Adipocyte (in vitro differentiated cells): Measurements from ENCODE around the gene AHSG.

Experiments used
- DNase-seq: peaks from one replicate; pipeline ENCODE4 v3.0.0-alpha.2; 2015; ENCODE audit warnings: low read depth
- H3K27me3 ChIP-seq: replicated peaks from 2 replicates; pipeline ENCODE4 v1.7.0; 2013; ENCODE audit warnings: mild to moderate bottlenecking, low read length, moderate library complexity; ENCODE audit not compliant: control insufficient read depth, insufficient read depth
- H3K36me3 ChIP-seq: 2 replicates; pipeline ENCODE4 v1.7.0; 2013; ENCODE audit warnings: low read length, mild to moderate bottlenecking, moderate library complexity; ENCODE audit not compliant: control insufficient read depth, insufficient read depth, severe bottlenecking
- H3K4me1 ChIP-seq: 2 replicates; pipeline ENCODE4 v1.7.0; 2013; ENCODE audit warnings: mild to moderate bottlenecking, low read length, moderate library complexity; ENCODE audit not compliant: control insufficient read depth, insufficient read depth
- H3K4me3 ChIP-seq: 2 replicates; pipeline ENCODE4 v1.7.0; 2013; ENCODE audit warnings: mild to moderate bottlenecking, low read length, moderate library complexity
- H3K9ac ChIP-seq: 2 replicates; pipeline ENCODE4 v1.7.0; 2013; ENCODE audit warnings: mild to moderate bottlenecking, low read length, moderate library complexity
- H3K9me3 ChIP-seq: 2 replicates; pipeline ENCODE4 v1.7.0; 2013; ENCODE audit warnings: mild to moderate bottlenecking, low read length, moderate library complexity; ENCODE audit not compliant: control insufficient read depth

The AHSG gene

DNA sequence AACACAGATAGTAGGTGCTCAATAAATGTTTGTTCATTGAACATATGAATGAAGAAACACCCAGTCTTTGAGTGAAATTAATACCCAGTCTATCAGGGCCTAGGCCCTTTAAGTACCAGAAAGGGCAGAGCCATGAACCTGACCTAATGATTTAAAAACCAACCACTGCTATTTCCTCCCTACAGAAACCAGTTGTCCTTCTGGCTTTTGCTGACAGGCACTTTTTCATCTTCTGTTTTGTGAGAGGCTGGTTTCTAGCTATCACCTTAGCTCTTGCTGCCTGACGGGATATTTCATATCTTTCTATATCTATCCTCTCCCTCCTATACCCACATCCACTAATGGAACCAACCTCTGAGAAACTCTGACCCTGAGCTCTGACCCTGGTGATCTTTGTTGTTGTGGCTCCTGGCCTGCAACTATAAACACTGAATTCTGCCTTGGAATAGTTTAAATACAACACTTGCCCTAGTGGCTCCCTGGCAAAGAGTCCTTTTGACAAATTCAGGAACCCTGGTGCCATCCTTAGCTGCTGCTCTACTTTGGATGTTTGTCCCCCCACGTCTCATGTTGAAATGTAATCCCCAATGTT is 4.1 kb upstream of the AHSG start:
- Histone ChIP-seq H3K36me3 (no peaks in the 10 kb centered on the region), H3K9ac (no peak overlapping the region), H3K4me3 (no peak overlapping the region), H3K4me1 (no peaks in the 10 kb centered on the region), H3K9me3 (no peaks in the 10 kb centered on the region), H3K27me3 (peaks cover 26% of the 10 kb centered on the region)
- DNase-seq = no peak

DNA sequence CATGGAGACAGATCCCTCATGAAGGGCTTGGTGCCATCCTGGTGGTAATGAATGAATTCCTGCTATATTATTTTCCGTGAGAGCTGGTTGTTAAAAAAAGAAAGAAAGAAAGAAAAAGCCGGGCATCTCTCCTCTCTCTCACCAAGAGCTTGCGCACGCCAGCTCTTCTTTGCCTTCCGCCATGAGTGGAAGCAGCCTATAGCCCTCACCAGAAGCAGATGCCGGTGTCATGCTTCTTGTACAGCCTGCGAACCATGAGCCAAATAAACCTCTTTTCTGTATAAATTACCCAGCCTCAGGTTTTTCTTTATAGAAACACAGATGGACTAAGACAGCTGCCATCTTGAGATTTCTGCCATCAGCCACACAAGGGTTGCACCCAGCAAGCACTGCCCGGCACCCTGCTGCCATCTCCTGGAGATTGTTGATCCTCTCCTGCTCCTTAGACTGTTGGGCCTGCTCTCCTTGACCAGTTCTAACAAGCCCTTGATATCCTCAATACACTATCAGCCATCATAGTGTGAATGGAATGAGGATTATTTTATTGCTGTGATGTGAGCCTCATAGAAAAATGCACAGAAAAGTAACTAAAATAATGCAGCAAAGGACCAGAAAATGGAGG is 3.5 kb upstream of the AHSG start:
- Histone ChIP-seq H3K4me3 (no peak overlapping the region), H3K27me3 (peaks cover 33% of the 10 kb centered on the region), H3K9ac (no peak overlapping the region), H3K9me3 (no peaks in the 10 kb centered on the region), H3K36me3 (no peaks in the 10 kb centered on the region), H3K4me1 (no peaks in the 10 kb centered on the region)
- no peak for DNase-seq

DNA sequence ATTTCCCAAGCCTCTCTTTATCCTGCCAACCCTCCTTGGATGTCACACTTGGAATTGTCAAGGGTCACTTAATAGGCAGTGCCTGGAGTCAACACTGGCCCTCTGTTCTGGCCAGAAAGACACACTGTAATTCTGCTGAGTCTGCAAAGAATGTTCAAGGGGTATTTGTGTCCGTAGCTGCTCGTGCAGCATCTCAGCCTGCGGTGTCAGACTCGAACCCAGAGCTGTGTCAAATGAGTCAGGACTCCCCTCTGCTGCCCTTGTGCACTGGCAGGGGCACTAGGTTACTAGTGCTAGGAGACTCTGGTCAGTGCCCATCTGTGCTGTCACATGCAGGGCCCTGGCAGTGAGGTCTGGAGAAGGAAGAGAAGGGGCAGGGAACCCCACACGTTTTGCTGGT is 795 bp upstream of the AHSG start:
- Histone ChIP-seq H3K4me1 (peaks cover 4% of the 10 kb centered on the region), H3K27me3 (peaks cover 22% of the 10 kb centered on the region), H3K9me3 (no peaks in the 10 kb centered on the region), H3K4me3 (no peak overlapping the region), H3K9ac (no peak overlapping the region), H3K36me3 (no peaks in the 10 kb centered on the region)
- DNase-seq = no peak

DNA sequence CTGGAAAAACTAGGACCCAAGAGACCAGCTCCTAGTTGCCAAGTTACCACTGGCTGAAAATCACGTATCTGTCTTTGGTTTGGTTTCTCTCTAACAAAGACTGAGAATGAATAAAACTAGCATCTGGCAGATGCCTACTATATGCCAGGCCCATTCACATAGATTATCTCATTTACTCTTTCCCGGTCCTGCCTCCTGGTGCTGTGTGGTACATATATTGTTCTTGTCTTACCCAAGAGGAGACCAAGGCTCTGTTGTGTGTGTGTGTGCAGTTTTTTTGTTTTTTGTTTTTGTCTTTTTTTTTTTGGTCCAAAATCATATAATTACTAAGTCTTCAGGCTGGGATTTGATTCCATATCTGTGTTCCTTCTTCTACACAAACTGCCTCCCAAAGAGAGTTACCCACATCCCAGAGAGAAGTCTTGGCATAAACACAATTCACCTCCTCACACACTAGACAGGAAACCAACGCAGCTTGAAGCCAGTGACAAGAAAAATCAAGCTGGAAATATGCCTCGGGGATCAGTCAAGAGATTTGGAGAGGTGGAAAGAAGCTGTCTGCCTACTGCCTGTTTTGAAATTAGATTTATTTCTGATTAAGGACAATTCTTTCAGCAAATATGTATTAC is 891 bp downstream of the AHSG start:
- Histone ChIP-seq H3K4me1 (peaks cover 4% of the 10 kb centered on the region), H3K9ac (no peak overlapping the region), H3K36me3 (no peaks in the 10 kb centered on the region)

DNA sequence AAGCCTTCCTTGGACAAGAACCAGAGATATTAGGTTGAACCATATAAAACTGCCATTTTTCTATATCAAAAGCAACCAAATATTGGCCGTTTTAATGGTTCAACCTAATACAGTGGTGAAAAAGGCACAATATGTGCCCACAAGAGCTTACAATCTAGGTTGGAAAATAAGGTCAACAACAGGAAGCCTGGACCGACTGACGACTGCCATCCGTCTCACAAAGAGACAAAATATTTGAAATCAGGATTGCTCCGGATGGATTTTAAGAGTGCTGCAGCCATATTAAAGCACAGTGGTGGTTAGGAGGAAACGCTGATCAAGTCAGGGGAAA is 1.4 kb downstream of the AHSG start:
- no peak overlapping the region for H3K9ac ChIP-seq
- peaks cover 30% of the 10 kb centered on the region for H3K27me3 ChIP-seq
- no peak for DNase-seq
- H3K4me1 ChIP-seq = peaks cover 4% of the 10 kb centered on the region
- no peaks in the 10 kb centered on the region for H3K9me3 ChIP-seq
- H3K36me3 ChIP-seq = no peaks in the 10 kb centered on the region
- H3K4me3 ChIP-seq = no peak overlapping the region

More for the DNA sequence above, 891 bp downstream of the AHSG start:
- no peak overlapping the region for H3K4me3 ChIP-seq
- no peaks in the 10 kb centered on the region for H3K9me3 ChIP-seq
- peaks cover 30% of the 10 kb centered on the region for H3K27me3 ChIP-seq
- no peak for DNase-seq

DNA sequence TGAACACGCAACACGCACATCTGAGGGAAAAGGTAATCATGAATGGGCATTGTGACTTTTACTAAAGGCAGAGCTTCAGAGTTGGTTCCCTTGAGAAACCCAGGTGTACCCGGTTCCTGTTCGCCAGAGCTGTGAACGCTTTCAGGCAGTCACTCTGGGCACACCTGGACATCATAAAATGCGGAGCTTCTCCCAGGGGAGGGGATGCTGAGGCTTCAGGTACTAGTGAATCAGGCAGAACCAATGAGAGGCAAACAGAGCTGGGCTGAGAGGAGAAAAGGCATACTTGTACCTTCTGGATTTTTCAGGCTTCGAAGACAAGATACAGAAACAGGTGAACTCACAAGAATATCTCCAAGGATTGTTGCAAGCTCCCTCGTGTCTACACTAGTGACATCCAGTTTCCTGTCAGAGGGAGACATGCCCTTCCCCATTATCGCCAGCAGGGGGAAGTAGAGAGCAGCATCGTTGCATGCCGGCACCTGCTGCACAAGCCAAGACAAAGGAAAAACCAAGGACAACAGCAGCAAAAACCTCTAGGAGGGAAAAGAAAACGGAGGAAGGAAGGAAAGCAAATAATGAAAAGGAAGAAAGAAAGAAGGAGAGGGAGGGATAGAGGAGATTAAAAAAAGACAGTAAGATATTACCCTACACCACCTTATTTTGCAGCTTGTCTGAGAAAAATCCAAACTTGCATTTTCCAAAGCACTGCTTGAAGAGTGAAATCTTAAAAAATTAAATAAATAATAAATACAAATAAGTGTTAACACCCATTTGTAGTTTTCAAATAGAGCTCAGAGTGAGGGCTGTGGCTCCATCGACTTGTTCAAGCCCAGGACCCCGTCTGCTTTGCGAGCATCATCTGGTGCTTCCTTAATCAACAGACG is 2.0 kb downstream of the AHSG start:
- no peak overlapping the region for H3K9ac ChIP-seq
- DNase-seq = peak; percentile 84
- H3K27me3 ChIP-seq = peaks cover 34% of the 10 kb centered on the region
- H3K9me3 ChIP-seq = no peaks in the 10 kb centered on the region
- H3K4me1 ChIP-seq = peaks cover 4% of the 10 kb centered on the region
- no peaks in the 10 kb centered on the region for H3K36me3 ChIP-seq
- no peak overlapping the region for H3K4me3 ChIP-seq

DNA sequence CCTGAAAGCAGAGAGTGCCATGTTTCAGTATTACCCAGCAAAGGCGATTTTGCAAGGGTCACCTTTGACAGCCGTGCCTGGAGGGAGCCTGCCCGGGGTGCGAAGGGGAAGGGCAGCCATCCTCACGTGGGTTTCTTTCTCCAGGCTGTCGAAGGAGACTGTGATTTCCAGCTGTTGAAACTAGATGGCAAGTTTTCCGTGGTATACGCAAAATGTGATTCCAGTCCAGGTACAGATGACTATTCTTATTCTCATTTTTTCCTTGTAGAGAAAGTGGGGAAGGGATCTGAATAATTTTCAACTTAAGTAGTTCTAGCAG is 3.4 kb downstream of the AHSG start:
- Histone ChIP-seq H3K9me3 (no peaks in the 10 kb centered on the region), H3K27me3 (peaks cover 44% of the 10 kb centered on the region), H3K4me3 (no peak overlapping the region), H3K9ac (no peak overlapping the region), H3K4me1 (peaks cover 4% of the 10 kb centered on the region), H3K36me3 (no peaks in the 10 kb centered on the region)
- DNase-seq = no peak

DNA sequence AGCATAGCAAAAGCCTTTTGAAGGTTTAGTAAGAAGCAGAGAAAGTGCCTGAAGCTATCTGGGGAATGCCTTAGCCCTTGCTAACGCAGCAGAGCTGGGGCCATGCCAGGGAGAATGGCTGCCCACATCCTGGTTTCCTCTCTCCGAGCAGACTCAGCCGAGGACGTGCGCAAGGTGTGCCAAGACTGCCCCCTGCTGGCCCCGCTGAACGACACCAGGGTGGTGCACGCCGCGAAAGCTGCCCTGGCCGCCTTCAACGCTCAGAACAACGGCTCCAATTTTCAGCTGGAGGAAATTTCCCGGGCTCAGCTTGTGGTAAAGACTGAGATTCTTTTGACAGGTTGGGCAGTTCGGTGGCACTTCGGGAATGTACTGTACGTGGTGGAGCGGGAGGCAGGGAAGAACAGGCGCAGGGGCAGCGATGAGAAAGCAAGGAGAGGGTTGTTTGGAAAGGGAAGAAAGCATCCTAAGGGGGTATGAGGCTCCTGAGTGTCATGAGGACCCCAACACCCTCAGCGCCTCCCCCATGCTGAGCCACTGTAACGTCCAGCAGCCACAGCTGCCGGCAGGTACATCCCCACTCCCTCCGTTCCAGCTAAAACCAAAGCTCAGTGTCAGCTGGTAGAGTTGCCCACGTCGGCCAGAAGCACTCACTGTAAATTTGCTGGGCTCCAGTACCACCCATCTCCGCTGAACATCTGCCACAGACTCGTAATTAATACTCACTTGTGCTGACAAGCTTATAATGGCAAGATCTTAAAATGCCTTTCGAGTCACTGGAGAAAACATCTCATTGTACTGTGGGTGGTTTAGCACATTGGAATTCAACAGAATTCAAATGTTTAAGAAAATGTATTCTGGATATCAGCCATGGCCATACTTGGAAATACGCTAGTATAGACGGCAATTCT is 4.4 kb downstream of the AHSG start:
- Histone ChIP-seq H3K9me3 (no peaks in the 10 kb centered on the region), H3K4me3 (peak overlapping the region; percentile 12), H3K4me1 (peaks cover 4% of the 10 kb centered on the region), H3K9ac (no peak overlapping the region), H3K36me3 (no peaks in the 10 kb centered on the region), H3K27me3 (peaks cover 50% of the 10 kb centered on the region)
- DNase-seq = peak; percentile 97

DNA sequence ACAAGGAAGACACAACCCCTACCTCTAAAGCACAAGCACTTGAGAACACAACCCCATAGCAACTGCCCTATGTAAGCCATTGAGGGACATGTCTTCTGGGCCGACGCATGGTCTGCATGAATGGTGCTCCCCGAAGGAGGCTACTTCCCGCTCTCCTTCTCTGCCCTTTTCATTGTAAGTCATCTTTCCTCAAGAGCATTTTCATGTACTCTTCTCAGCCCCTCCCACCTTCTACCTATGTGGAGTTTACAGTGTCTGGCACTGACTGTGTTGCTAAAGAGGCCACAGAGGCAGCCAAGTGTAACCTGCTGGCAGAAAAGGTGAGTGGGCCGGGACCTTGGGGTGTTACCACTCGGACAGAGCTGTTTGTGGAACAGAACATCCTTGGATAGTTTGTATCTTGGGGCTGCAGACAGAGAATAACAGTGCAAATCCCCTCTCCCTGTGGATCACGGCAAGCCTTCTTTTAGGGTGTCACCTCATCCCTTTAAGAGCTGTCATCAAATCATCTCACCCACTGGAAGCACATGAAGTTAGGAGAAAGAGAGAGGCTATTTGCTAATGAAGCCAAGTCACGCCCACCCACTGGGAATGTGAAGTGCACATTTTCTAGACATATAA is 5.6 kb downstream of the AHSG start:
- DNase-seq = no peak
- H3K9me3 ChIP-seq = no peaks in the 10 kb centered on the region
- H3K4me3 ChIP-seq = no peak overlapping the region
- H3K27me3 ChIP-seq = peaks cover 44% of the 10 kb centered on the region
- no peaks in the 10 kb centered on the region for H3K36me3 ChIP-seq
- H3K4me1 ChIP-seq = peaks cover 4% of the 10 kb centered on the region
- H3K9ac ChIP-seq = no peak overlapping the region

DNA sequence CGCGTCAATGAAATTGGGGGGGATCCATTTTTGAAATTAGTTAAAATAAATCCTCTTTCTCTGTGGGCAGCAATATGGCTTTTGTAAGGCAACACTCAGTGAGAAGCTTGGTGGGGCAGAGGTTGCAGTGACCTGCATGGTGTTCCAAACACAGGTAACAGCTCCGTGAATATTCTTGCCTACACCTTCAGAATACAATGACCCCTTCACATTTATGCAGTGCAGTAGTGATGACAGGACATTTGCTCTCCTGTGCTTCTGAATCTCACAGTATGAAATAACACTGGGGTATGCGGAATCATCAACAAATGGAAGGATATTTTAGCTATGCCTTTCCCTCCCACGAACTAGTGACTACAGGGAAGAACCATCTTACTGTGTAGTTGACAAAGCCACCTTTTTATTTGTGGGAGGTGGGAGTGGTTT is 6.9 kb downstream of the AHSG start:
- no peaks in the 10 kb centered on the region for H3K36me3 ChIP-seq
- DNase-seq = no peak
- H3K4me3 ChIP-seq = no peak overlapping the region
- peaks cover 4% of the 10 kb centered on the region for H3K4me1 ChIP-seq
- H3K9me3 ChIP-seq = no peaks in the 10 kb centered on the region
- no peak overlapping the region for H3K9ac ChIP-seq
- H3K27me3 ChIP-seq = peaks cover 32% of the 10 kb centered on the region
